HUES48 (cell line): ENCODE measurements around the gene EPHB3.
"Not testable (repeated sequence)": the region's sequence is repeated elsewhere in the genome, so short reads cannot be mapped to it uniquely, and the experiment has no call there.

ENCODE experiments used
- H3K27ac ChIP-seq: one replicate; pipeline ENCODE4 v1.7.0; 2013; ENCODE audit warnings: low read depth, low read length, inconsistent platforms
- H3K27me3 ChIP-seq: 2 replicates; pipeline ENCODE4 v1.6.1; 2013; ENCODE audit warnings: mild to moderate bottlenecking, low read length; ENCODE audit not compliant: control insufficient read depth, insufficient read depth
- H3K36me3 ChIP-seq: 2 replicates; pipeline ENCODE4 v1.6.1; 2013; ENCODE audit warnings: low read length; ENCODE audit not compliant: control insufficient read depth, insufficient read depth
- H3K4me1 ChIP-seq: 2 replicates; pipeline ENCODE4 v1.6.1; 2013; ENCODE audit warnings: mild to moderate bottlenecking, low read length; ENCODE audit not compliant: control insufficient read depth, insufficient read depth
- H3K4me3 ChIP-seq: 2 replicates; pipeline ENCODE4 v1.5.1; 2013; ENCODE audit warnings: mild to moderate bottlenecking, low read depth, low read length
- H3K9ac ChIP-seq: 2 replicates; pipeline ENCODE4 v1.6.1; 2013; ENCODE audit warnings: mild to moderate bottlenecking, low read depth, low read length, moderate library complexity
- H3K9me3 ChIP-seq: 2 replicates; pipeline ENCODE4 v1.6.1; 2013; ENCODE audit warnings: low read length; ENCODE audit not compliant: control insufficient read depth, insufficient read depth

Gene EPHB3

DNA sequence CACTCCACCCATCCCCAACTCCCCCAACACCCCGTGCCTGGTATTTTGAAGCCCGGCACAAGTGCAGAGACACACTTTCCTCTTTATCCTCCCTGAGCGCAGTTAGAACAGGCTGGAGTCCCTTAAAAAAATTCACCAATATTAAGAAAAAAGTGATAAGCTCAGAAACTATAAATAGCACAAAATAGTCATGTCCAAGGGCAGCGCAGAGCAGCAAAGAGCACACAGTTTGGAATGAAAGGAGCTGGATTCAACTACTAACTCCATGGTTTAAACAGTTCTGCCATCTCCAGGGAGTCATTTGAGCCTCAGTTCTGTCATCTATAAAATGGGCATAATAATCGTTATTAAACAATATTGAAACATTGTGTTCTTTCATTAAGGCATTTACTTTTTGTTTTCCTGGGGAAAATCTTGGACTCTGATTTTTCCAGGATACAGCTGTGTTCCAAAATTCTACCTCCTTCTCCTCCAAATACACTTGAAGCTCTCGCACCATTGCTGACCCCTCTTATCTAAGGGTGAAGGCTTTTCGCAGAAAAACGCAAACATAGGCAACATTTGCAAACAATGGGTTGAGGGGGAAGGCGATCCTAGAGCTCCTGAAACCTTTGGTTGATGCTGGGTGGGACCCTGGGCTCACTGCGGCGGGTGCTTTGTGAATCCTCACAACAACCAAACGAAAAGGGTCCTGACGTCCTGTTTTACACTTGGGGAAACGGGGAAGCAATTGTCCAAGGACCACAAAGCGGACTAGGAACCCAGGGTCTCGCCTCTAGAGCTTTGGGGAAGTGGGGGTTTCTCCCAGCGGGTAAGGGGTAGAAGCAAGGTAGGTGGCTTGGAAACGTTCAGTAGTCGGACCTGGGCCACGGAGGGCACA is 41.8 kb downstream of the EPHB3 start:
- Histone ChIP-seq H3K4me3 (peak overlapping the region; percentile 60), H3K27me3 (peaks cover 99% of the 10 kb centered on the region)

DNA sequence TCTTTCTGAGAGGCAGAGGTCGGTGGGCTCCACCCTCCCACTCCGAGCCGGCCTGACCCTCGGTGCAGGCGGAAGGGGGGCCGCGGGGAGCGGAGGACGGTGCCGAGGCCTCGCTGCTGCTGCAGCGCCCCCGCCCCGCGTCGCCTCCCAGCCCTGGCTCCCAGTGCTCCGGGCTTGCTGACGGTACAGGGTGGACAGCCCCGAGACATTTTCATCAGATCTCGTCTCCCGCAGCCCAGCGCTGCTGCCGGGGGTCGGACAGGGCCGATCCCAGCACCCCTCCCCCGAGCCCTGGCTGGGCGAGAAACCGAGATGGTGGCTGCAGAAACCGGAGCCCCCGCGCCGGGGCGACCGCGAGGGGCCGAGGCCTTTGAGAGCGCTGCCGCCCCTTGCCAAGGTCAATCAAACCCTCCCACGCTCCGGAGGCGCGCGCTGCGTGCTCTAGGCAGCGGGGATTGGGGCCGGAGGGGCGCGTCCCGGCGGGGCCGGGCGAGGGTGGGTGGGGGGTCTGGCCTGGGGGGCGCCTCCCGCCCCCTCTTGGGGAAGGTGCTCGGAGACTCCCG is 42.5 kb downstream of the EPHB3 start:
- Histone ChIP-seq H3K4me3 (peak overlapping the region; percentile 60), H3K27ac (peak overlapping the region; percentile 48)

More for the DNA sequence above, 41.8 kb downstream of the EPHB3 start:
- H3K4me1 ChIP-seq, result peaks cover 21% of the 10 kb centered on the region
- H3K27ac ChIP-seq, result peak overlapping the region; percentile 48
- no peak overlapping the region for H3K9ac ChIP-seq
- no peaks in the 10 kb centered on the region for H3K36me3 ChIP-seq
- no peaks in the 10 kb centered on the region for H3K9me3 ChIP-seq

DNA sequence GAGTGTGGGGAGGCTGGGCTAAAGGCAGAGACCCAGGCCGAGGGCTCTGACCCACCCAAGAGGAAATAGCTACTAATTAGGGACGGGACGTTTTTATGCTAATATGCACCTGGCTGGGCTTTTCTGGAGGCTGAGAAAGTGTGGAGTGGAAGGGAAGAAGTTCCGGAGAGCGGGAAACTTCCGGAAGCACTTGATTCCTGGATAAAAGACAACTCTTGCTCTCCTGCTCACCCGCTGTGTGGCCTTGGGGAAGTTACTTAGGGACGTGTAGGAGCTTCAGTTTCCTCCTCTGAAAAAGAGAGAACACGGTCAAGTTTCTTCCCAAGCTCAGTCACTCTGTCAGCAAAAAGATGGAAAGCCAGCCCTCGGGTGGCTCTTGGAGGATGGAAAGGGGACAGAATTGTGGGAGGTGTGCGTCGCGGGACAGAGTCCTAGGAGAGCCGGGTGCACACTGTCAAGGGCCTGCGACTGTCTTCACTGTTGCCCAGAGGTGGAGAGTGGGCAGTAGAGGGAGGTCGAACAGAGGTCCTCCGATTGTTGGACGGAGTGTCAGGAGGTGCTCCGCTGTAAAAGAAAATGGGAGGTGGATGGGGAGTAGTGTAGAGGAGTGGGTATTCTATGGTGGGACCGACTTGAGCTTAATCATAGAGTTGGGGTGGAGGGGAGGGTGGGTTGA is 43.2 kb downstream of the EPHB3 start:
- peaks cover 97% of the 10 kb centered on the region for H3K27me3 ChIP-seq
- H3K9ac ChIP-seq, result no peak overlapping the region
- peak overlapping the region; percentile 60 for H3K4me3 ChIP-seq
- peak overlapping the region; percentile 48 for H3K27ac ChIP-seq
- H3K9me3 ChIP-seq, result no peaks in the 10 kb centered on the region
- no peaks in the 10 kb centered on the region for H3K36me3 ChIP-seq
- H3K4me1 ChIP-seq, result peaks cover 21% of the 10 kb centered on the region

More for the DNA sequence above, 42.5 kb downstream of the EPHB3 start:
- peaks cover 21% of the 10 kb centered on the region for H3K4me1 ChIP-seq
- H3K9me3 ChIP-seq, result no peaks in the 10 kb centered on the region
- H3K36me3 ChIP-seq, result no peaks in the 10 kb centered on the region
- peaks cover 97% of the 10 kb centered on the region for H3K27me3 ChIP-seq
- no peak overlapping the region for H3K9ac ChIP-seq

DNA sequence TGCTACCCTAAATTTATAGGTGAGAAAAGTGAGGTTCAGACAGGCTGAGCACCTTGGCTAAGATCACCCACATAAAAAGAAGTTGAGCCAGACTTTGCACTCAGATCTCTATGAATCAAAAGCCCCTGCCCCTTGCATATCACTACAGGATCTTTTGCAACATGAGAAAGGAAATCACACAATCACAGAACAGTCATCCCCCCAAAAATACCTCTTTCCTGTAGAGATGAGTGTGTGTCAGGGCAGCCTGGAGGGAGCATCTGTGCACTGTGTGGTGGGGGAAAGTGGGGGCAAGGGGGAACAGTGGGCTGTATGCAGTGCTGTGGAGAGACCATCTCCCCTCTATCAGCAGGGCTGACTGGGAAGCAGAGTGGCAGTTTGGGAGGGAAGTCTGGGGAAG is 46.6 kb downstream of the EPHB3 start:
- Histone ChIP-seq H3K27me3 (peaks cover 71% of the 10 kb centered on the region), H3K4me1 (peaks cover 12% of the 10 kb centered on the region)

DNA sequence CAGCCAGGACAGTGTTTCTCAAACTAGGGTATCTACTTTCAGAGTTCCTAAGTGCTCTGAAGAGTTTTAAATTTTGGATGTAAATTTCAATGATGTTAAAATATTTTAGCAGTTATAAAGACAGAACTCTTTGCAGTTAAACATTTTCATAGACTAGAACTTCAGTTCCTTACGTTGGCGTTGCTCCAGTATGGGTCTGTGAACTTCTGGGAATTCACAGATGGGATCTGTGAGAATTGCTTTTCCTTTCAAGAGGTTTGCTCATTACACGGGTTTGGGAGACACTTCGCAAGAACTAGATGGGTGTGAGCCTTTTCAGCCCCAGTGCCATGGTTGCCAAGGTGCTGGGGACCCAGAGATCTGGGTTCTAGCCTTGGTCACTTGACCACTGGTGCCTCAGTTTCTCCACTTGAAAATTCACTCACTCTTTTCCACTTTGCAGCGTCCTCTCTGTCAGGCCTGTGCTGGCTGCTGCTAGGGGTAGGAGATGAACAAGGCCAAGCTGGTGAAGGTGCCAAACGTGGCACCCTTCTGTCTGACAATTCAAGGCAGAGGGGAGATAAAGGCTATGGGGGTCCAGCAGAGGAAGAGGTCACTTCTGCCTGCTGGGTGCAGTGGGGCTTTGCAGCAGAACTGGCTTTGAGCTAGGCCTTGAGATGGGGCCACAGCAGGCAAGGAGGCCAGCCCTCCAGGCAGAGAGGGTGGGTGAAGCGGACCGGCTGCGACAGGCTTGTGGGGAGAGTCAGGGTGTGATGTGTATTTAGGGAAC is 48.1 kb downstream of the EPHB3 start:
- Histone ChIP-seq H3K27ac (no peak overlapping the region), H3K4me3 (no peak overlapping the region), H3K36me3 (no peaks in the 10 kb centered on the region), H3K27me3 (peaks cover 56% of the 10 kb centered on the region), H3K4me1 (peaks cover 3% of the 10 kb centered on the region), H3K9ac (no peak overlapping the region), H3K9me3 (no peaks in the 10 kb centered on the region)

More for the DNA sequence above, 46.6 kb downstream of the EPHB3 start:
- Histone ChIP-seq H3K9ac (no peak overlapping the region), H3K36me3 (no peaks in the 10 kb centered on the region), H3K4me3 (no peak overlapping the region), H3K27ac (no peak overlapping the region), H3K9me3 (no peaks in the 10 kb centered on the region)

DNA sequence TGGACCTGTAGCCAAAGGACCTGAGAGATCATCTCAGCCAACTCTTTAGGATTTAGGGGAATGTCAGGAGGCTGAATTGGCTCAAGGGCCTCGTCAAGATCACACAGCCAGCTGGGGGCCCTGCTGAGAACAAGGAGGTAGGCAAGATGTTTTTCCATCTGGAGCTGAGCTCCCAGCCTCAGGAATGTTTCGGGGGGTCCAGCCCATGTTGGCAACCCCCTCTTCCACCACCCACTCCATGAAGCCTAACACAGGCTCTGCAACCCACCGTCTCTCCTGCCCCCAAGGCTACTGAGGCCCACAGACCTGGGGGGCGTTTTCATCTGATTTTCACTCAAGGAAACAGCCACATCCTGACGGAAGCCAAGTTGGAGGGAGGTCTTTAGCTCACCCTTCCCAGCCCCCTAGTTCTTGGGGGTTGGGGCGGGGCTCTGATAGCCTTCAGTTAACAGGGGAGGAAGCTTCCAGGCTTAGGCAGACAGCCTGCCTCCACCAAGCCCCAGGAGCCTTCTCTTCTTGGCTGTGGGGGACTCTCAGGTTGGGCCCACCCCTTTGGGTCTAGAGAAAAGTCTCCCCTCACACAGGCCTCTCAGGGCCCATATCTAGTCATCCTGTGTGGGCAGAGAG is 48.8 kb downstream of the EPHB3 start:
- peaks cover 49% of the 10 kb centered on the region for H3K27me3 ChIP-seq
- no peak overlapping the region for H3K9ac ChIP-seq
- H3K36me3 ChIP-seq, result no peaks in the 10 kb centered on the region
- no peak overlapping the region for H3K4me3 ChIP-seq
- no peaks in the 10 kb centered on the region; the same call in 1 of the 2 replicates for H3K4me1 ChIP-seq
- H3K27ac ChIP-seq, result no peak overlapping the region
- H3K9me3 ChIP-seq, result no peaks in the 10 kb centered on the region

DNA sequence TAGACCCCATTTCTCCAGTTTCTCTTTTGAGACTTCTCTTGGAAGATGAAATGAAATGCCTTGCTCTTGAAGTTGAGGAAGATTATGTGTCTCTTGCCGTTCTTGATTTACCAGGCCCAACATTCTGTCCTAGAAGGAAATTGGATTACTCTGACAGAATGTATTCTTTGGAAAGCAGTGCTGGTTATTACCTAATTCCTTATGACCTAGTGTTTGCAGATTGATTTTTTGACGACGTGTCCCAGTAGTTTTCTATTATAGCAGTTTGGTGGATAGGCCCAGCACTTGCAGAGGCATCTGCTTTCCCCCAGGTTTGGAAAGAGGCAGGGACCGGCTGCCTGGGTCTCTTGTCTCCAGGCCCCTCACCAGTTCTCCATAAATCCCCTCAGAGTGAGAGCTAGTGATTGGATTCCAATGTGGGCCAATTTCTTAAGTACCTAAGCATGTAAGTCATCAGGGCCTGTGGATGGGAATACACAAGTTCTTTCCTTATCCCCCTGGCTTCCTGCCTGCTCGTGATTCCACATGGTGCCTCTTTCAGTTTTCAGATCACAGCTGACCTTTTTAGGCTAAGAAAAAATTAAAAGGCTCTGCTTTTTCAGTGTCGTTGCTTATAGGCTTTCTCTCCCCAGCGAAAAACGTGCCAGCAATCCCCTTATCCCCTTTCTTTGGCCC is 50.2 kb downstream of the EPHB3 start:
- Histone ChIP-seq H3K4me1 (no peaks in the 10 kb centered on the region; the same call in 1 of the 2 replicates), H3K9me3 (no peaks in the 10 kb centered on the region), H3K27ac (no peak overlapping the region), H3K9ac (no peak overlapping the region), H3K27me3 (peaks cover 35% of the 10 kb centered on the region), H3K36me3 (no peaks in the 10 kb centered on the region), H3K4me3 (no peak overlapping the region)

DNA sequence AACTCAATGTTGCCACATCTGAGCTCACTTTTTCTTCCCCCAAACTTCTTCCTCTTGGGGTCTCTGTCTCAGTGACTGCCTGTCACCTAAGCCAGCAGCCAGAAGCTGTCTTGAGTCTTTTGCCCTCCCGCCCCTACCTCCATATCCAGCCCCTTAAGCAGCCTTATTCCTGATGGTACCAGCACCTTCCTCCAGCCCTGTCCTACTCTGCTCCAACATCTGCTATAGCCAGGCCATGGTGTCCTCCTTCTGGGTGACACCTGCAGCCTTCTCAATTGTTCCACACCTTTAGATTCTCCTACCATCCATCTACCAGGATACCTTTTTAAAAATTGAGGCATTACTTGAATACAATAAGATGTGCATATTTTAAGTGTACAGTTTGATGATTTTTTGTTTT is 53.8 kb downstream of the EPHB3 start:
- no peak overlapping the region for H3K9ac ChIP-seq
- H3K27ac ChIP-seq, result no peak overlapping the region
- no peaks in the 10 kb centered on the region for H3K36me3 ChIP-seq
- H3K4me3 ChIP-seq, result no peak overlapping the region
- peaks cover 19% of the 10 kb centered on the region for H3K27me3 ChIP-seq
- H3K9me3 ChIP-seq, result no peaks in the 10 kb centered on the region
- no peaks in the 10 kb centered on the region; the same call in 1 of the 2 replicates for H3K4me1 ChIP-seq

DNA sequence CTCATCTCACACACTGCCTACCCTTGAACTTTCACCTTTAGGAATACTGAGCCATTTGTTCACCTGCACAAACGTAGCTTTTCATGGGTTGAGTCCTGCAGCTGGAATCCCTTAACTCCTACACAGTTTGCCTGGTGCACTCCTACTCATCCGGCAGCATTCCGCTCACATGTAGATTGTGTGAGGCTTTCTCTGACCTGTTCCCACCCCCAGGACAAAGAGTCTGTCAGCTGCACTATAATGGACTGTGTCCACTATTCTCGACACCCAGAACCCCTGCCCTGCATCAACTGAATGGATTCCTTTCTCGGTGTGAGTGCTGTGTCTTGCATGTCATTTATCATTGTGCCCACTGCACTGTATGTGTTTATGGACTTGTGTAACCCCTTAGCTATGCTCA is 54.9 kb downstream of the EPHB3 start:
- no peak overlapping the region for H3K27ac ChIP-seq
- peaks cover 18% of the 10 kb centered on the region for H3K27me3 ChIP-seq
- no peak overlapping the region for H3K4me3 ChIP-seq
- H3K9me3 ChIP-seq, result no peaks in the 10 kb centered on the region
- no peaks in the 10 kb centered on the region; the same call in 1 of the 2 replicates for H3K4me1 ChIP-seq
- H3K9ac ChIP-seq, result no peak overlapping the region
- no peaks in the 10 kb centered on the region for H3K36me3 ChIP-seq

DNA sequence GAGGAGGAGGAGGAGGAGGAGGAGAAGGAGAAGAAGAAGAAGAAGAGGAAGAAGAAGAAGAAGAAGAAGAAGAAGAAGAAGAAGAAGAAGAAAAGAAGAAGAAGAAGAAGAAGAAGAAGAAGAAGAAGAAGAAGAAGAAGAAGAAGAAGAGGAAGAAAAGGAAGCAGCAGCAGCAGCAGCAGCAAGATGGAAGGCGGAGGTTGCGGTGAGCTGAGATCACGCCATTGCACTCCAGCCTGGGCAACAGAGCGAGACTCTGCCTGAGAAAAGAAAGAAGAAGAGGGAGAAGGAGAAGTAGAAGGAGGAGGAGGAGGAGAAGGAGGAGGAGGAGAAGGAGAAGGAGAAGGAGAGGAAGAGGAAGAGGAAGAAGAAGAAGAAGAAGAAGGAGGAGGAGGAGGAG is 55.7 kb downstream of the EPHB3 start:
- H3K27me3 ChIP-seq, result peaks cover 14% of the 10 kb centered on the region
- not testable (repeated sequence) for H3K9me3 ChIP-seq, H3K9ac ChIP-seq, H3K36me3 ChIP-seq, H3K4me3 ChIP-seq, H3K27ac ChIP-seq, H3K4me1 ChIP-seq
